NCI-H2081 (cell line): ENCODE results near the gene LTBP3.
A peak's percentile ranks its signal among the peaks of the same experiment; 100 is the strongest.

Source experiments
- DNase-seq, 2 experiments: peaks; one replicate each; lab custom pipeline; 2025; lab: John Stamatoyannopoulos, UW

The LTBP3 gene

DNA sequence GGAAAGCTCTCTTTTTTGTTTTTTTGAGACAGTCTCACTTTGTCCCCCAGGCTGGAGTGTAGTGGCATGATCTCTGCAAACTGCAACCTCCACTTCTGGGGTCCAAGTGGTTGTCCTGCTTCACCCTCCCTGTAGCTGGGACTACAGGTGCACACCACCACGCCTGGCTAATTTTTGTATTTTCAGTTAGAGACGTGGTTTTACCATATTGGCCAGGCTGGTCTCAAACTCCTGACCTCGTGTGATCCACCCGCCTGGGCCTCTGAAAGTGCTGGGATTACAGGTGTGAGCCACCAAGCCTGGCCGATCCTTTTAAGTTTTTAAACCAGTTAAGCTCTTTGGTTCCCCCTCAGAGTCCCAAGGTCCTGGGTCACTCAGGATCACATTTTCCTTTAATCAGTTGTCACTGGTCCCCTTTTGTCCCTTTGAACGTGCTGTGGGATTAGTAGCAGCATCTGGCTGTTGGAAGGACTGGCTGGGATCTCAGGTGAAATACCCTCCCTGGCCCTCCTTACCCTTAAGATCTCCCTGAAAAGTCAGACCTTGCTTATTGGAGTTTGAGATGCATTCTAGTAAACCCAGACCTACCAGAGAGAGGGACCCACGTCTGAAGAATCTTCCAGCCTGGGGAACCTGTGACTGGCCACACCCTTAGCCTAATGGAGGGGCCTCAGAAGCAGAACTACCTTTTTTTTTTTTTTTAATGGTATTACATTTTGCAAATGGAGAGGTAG, 51.2 kb downstream of the LTBP3 start:
- peak in 1 of 2 experiments; percentile 56 for DNase-seq

GRCh38 chr11:65506290-65506771, 51.8 kb downstream of the LTBP3 start:
- DNase-seq: no peak

GRCh38 chr11:65505466-65506289, 52.5 kb downstream of the LTBP3 start:
- DNase-seq: no peak

DNA sequence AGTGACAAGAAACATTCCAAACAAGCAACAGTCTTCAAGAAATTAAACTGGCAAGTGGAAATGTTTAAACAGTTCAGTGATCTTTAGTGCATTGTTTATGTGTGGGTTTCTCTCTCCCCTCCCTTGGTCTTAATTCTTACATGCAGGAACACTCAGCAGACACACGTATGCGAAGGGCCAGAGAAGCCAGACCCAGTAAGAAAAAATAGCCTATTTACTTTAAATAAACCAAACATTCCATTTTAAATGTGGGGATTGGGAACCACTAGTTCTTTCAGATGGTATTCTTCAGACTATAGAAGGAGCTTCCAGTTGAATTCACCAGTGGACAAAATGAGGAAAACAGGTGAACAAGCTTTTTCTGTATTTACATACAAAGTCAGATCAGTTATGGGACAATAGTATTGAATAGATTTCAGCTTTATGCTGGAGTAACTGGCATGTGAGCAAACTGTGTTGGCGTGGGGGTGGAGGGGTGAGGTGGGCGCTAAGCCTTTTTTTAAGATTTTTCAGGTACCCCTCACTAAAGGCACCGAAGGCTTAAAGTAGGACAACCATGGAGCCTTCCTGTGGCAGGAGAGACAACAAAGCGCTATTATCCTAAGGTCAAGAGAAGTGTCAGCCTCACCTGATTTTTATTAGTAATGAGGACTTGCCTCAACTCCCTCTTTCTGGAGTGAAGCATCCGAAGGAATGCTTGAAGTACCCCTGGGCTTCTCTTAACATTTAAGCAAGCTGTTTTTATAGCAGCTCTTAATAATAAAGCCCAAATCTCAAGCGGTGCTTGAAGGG, 53.3 kb downstream of the LTBP3 start:
- DNase-seq: no peak

GRCh38 chr11:65503949-65504673, 54.0 kb downstream of the LTBP3 start:
- no peak for DNase-seq

DNA sequence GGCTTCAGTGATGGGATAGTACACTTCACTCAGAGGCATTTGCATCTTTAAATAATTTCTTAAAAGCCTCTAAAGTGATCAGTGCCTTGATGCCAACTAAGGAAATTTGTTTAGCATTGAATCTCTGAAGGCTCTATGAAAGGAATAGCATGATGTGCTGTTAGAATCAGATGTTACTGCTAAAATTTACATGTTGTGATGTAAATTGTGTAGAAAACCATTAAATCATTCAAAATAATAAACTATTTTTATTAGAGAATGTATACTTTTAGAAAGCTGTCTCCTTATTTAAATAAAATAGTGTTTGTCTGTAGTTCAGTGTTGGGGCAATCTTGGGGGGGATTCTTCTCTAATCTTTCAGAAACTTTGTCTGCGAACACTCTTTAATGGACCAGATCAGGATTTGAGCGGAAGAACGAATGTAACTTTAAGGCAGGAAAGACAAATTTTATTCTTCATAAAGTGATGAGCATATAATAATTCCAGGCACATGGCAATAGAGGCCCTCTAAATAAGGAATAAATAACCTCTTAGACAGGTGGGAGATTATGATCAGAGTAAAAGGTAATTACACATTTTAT, 54.7 kb downstream of the LTBP3 start:
- no peak for DNase-seq

GRCh38 chr11:65502555-65503367, 55.4 kb downstream of the LTBP3 start:
- peak in 1 of 2 experiments; percentile 32 for DNase-seq

GRCh38 chr11:65502274-65502554, 55.9 kb downstream of the LTBP3 start:
- DNase-seq: no peak

- peak in 1 of 2 experiments; percentile 18 for DNase-seq
Observed at GRCh38 chr11:65501472-65502273, 56.5 kb downstream of the LTBP3 start.

GRCh38 chr11:65501186-65501471, 57.0 kb downstream of the LTBP3 start:
- no peak for DNase-seq

- peak in 1 of 2 experiments; percentile 46 for DNase-seq
Observed at GRCh38 chr11:65500387-65501185, 57.6 kb downstream of the LTBP3 start.

DNA sequence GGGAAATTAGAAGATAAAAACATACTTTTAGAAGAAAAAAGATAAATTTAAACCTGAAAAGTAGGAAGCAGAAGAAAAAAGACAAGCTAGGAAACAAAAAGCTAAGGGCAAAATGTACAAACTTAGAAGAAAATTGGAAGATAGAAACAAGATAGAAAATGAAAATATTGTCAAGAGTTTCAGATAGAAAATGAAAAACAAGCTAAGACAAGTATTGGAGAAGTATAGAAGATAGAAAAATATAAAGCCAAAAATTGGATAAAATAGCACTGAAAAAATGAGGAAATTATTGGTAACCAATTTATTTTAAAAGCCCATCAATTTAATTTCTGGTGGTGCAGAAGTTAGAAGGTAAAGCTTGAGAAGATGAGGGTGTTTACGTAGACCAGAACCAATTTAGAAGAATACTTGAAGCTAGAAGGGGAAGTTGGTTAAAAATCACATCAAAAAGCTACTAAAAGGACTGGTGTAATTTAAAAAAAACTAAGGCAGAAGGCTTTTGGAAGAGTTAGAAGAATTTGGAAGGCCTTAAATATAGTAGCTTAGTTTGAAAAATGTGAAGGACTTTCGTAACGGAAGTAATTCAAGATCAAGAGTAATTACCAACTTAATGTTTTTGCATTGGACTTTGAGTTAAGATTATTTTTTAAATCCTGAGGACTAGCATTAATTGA, 58.3 kb downstream of the LTBP3 start:
- no peak for DNase-seq

DNA sequence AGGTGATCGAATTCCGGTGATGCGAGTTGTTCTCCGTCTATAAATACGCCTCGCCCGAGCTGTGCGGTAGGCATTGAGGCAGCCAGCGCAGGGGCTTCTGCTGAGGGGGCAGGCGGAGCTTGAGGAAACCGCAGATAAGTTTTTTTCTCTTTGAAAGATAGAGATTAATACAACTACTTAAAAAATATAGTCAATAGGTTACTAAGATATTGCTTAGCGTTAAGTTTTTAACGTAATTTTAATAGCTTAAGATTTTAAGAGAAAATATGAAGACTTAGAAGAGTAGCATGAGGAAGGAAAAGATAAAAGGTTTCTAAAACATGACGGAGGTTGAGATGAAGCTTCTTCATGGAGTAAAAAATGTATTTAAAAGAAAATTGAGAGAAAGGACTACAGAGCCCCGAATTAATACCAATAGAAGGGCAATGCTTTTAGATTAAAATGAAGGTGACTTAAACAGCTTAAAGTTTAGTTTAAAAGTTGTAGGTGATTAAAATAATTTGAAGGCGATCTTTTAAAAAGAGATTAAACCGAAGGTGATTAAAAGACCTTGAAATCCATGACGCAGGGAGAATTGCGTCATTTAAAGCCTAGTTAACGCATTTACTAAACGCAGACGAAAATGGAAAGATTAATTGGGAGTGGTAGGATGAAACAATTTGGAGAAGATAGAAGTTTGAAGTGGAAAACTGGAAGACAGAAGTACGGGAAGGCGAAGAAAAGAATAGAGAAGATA, 59.0 kb downstream of the LTBP3 start, which contains the start of gene MALAT1:
TSS of gene MALAT1 (plus strand) at position 69 of the 736 bp plus-strand sequence.
- DNase-seq: peak; percentile 93

DNA sequence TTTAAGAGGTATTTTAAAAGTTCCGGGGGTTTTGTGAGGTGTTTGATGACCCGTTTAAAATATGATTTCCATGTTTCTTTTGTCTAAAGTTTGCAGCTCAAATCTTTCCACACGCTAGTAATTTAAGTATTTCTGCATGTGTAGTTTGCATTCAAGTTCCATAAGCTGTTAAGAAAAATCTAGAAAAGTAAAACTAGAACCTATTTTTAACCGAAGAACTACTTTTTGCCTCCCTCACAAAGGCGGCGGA, 59.5 kb downstream of the LTBP3 start:
- no peak for DNase-seq

DNA sequence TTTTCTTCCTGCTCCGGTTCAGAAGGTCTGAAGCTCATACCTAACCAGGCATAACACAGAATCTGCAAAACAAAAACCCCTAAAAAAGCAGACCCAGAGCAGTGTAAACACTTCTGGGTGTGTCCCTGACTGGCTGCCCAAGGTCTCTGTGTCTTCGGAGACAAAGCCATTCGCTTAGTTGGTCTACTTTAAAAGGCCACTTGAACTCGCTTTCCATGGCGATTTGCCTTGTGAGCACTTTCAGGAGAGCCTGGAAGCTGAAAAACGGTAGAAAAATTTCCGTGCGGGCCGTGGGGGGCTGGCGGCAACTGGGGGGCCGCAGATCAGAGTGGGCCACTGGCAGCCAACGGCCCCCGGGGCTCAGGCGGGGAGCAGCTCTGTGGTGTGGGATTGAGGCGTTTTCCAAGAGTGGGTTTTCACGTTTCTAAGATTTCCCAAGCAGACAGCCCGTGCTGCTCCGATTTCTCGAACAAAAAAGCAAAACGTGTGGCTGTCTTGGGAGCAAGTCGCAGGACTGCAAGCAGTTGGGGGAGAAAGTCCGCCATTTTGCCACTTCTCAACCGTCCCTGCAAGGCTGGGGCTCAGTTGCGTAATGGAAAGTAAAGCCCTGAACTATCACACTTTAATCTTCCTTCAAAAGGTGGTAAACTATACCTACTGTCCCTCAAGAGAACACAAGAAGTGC, 60.0 kb downstream of the LTBP3 start:
- DNase-seq: peak; percentile 52 to 58

GRCh38 chr11:65497141-65498041, 60.8 kb downstream of the LTBP3 start:
- peak; percentile 98 to 99 for DNase-seq
